Large intestine (tissue), 3 donors: ENCODE measurements around the gene LIN9. TPM values are rescaled to one million over a fixed set of nuclear protein-coding genes. Genes with fewer than 3 reads are reported as not detected.
"Not testable (repeated sequence)": the region's sequence is repeated elsewhere in the genome, so short reads cannot be mapped to it uniquely, and the experiment has no call there.

ENCODE experiments used
- DNase-seq, 2 donors: peaks; one replicate each; pipeline versions ENCODE4 v3.0.0 to v3.0.0-alpha.2; 2013
- H3K27ac ChIP-seq: one replicate; pipeline ENCODE4 v1.5.1; 2013; ENCODE audit warnings: low read length
- H3K27me3 ChIP-seq: 2 replicates; pipeline ENCODE4 v1.6.1; 2013; ENCODE audit warnings: low read length; ENCODE audit not compliant: control insufficient read depth, insufficient read depth
- H3K36me3 ChIP-seq: 2 replicates; pipeline ENCODE4 v1.6.1; 2013; ENCODE audit warnings: low read length; ENCODE audit not compliant: control insufficient read depth, insufficient read depth
- H3K4me1 ChIP-seq: one replicate; pipeline ENCODE4 v1.6.1; 2013; ENCODE audit warnings: low read length; ENCODE audit not compliant: control insufficient read depth, insufficient read depth
- H3K4me3 ChIP-seq: one replicate; pipeline ENCODE4 v1.5.1; 2013; ENCODE audit warnings: low read length
- H3K9me3 ChIP-seq: one replicate; pipeline ENCODE4 v1.6.1; 2013; ENCODE audit warnings: mild to moderate bottlenecking, low read depth, low read length, moderate library complexity; ENCODE audit not compliant: control insufficient read depth
- WGBS: methylation state at CpG from one replicate; pipeline ENCODE4 v1.1.5; 2013; ENCODE audit warnings: low lambda C conversion rate; ENCODE audit not compliant: insufficient coverage; 5-methylcytosine and 5-hydroxymethylcytosine counted together
- polyA plus RNA-seq: library from polyadenylated mRNA; unstranded; fragments of 120-200 nt; gene quantifications from one replicate; pipeline ENCODE4 v1.2.1, GENCODE V29; 2013

Gene LIN9
- polyA plus RNA-seq, 1 donor = 5.4 TPM

- Histone ChIP-seq H3K27me3 (no peaks in the 10 kb centered on the region), H3K27ac (no peak overlapping the region), H3K36me3 (no peaks in the 10 kb centered on the region), H3K4me1 (no peaks in the 10 kb centered on the region), H3K4me3 (no peak overlapping the region), H3K9me3 (no peaks in the 10 kb centered on the region)
- DNase-seq = no peak
- WGBS = 100% methylated on average over 1 of the region's 4 CpGs
Measured at GRCh38 chr1:226276987-226277386, 32.0 kb downstream of the LIN9 start.

- Histone ChIP-seq H3K4me1 (no peaks in the 10 kb centered on the region), H3K9me3 (no peaks in the 10 kb centered on the region), H3K27me3 (no peaks in the 10 kb centered on the region), H3K4me3 (no peak overlapping the region), H3K36me3 (no peaks in the 10 kb centered on the region), H3K27ac (no peak overlapping the region)
- no peak for DNase-seq
- WGBS = 88% methylated on average over 3 of the region's 3 CpGs
Measured at GRCh38 chr1:226276077-226276682, 32.8 kb downstream of the LIN9 start.

GRCh38 chr1:226274138-226274537 is 34.8 kb downstream of the LIN9 start:
- WGBS = no CpG with 5 or more reads among the region's 1 CpG
- Histone ChIP-seq H3K9me3 (no peaks in the 10 kb centered on the region), H3K27me3 (no peaks in the 10 kb centered on the region), H3K4me3 (no peak overlapping the region), H3K36me3 (no peaks in the 10 kb centered on the region), H3K4me1 (no peaks in the 10 kb centered on the region), H3K27ac (no peak overlapping the region)
- no peak for DNase-seq

- 100% methylated on average over 1 of the region's 8 CpGs for WGBS
- DNase-seq, H3K4me1 ChIP-seq, H3K36me3 ChIP-seq, H3K9me3 ChIP-seq, H3K27ac ChIP-seq, H3K27me3 ChIP-seq, H3K4me3 ChIP-seq: not testable (repeated sequence)
Measured at GRCh38 chr1:226272233-226272902, 36.6 kb downstream of the LIN9 start.

- no peaks in the 10 kb centered on the region for H3K4me1 ChIP-seq
- no peaks in the 10 kb centered on the region for H3K9me3 ChIP-seq
- no peaks in the 10 kb centered on the region for H3K27me3 ChIP-seq
- peak in 1 of 2 donors; percentile 17 for DNase-seq
- no peak overlapping the region for H3K4me3 ChIP-seq
- H3K36me3 ChIP-seq = peaks cover 3% of the 10 kb centered on the region
- no CpG with 5 or more reads among the region's 3 CpGs for WGBS
- no peak overlapping the region for H3K27ac ChIP-seq
Measured at GRCh38 chr1:226268421-226269124, 40.4 kb downstream of the LIN9 start.

- 100% methylated on average over 1 of the region's 1 CpG for WGBS
- no peaks in the 10 kb centered on the region for H3K9me3 ChIP-seq
- H3K4me3 ChIP-seq = no peak overlapping the region
- H3K27me3 ChIP-seq = no peaks in the 10 kb centered on the region
- H3K4me1 ChIP-seq = no peaks in the 10 kb centered on the region
- H3K36me3 ChIP-seq = peaks cover 3% of the 10 kb centered on the region
- no peak for DNase-seq
- no peak overlapping the region for H3K27ac ChIP-seq
Measured at GRCh38 chr1:226261818-226262217, 47.1 kb downstream of the LIN9 start.

- Histone ChIP-seq H3K4me3 (no peak overlapping the region), H3K9me3 (no peaks in the 10 kb centered on the region), H3K4me1 (no peaks in the 10 kb centered on the region), H3K27ac (no peak overlapping the region), H3K27me3 (no peaks in the 10 kb centered on the region), H3K36me3 (peaks cover 3% of the 10 kb centered on the region)
- 93% methylated on average over 2 of the region's 3 CpGs for WGBS
- no peak for DNase-seq
Measured at GRCh38 chr1:226255380-226255779, 53.6 kb downstream of the LIN9 start.

GRCh38 chr1:226253933-226254332 is 55.0 kb downstream of the LIN9 start:
- Histone ChIP-seq H3K4me3 (no peak overlapping the region), H3K36me3 (peaks cover 3% of the 10 kb centered on the region), H3K4me1 (no peaks in the 10 kb centered on the region), H3K9me3 (no peaks in the 10 kb centered on the region), H3K27ac (no peak overlapping the region), H3K27me3 (no peaks in the 10 kb centered on the region)
- DNase-seq = no peak
- WGBS = 91% methylated on average over 3 of the region's 4 CpGs

GRCh38 chr1:226252841-226253240 is 56.1 kb downstream of the LIN9 start:
- DNase-seq, H3K4me3 ChIP-seq, H3K36me3 ChIP-seq, H3K27me3 ChIP-seq, H3K27ac ChIP-seq, H3K4me1 ChIP-seq, H3K9me3 ChIP-seq: not testable (repeated sequence)
- no CpG with 5 or more reads among the region's 7 CpGs for WGBS

GRCh38 chr1:226250511-226250910 is 58.5 kb downstream of the LIN9 start:
- Histone ChIP-seq H3K36me3 (peaks cover 3% of the 10 kb centered on the region), H3K27me3 (no peaks in the 10 kb centered on the region), H3K27ac (no peak overlapping the region), H3K4me1 (no peaks in the 10 kb centered on the region), H3K9me3 (no peaks in the 10 kb centered on the region), H3K4me3 (no peak overlapping the region)
- no CpG with 5 or more reads among the region's 1 CpG for WGBS
- no peak for DNase-seq
